Stimulated activated CD4-positive, alpha-beta T cell treated with anti-CD3 and anti-CD28 coated beads, Interleukin-15, amount 100 ng/mL, for 24 hours (primary cell): Measurements from ENCODE around the gene RAP2A.

Experiments
- DNase-seq: peaks from one replicate; pipeline ENCODE4 v3.0.0-alpha.2; 2020

The RAP2A gene

DNA sequence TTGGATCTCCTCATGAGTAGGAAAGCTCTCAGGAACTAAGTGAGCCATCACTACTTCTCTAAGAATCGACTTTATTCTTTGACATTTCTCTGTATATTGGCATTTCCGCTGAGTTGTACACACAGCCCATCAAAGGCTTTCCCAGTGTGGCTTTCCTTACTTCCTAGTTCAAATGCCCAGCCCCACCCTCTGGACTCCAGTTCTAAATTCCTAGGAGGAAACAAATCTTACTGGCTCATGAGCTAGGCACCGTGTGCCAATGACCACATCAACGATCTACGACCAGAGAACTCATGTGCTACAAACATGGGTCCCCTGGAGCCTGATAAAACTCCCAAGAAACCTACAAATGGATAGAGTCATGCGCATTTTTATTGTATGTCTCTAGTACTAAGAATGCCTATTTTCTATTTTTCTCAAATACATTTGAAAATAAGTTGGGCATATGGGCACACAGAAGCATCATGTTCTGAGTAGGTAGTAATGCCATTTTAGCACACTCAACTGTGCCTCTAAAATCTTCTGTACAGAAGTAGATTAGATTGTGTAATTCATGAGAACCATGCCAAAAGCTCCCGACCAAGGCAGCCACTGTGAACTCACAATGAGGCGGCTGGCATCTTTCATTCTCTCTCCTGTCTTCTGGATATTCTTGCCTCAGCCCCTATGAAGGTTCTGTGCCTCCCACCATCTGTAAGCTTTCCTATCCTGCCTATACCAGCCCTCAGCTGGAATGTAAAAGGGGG, 10.5 kb upstream of the RAP2A start:
- no peak for DNase-seq

DNA sequence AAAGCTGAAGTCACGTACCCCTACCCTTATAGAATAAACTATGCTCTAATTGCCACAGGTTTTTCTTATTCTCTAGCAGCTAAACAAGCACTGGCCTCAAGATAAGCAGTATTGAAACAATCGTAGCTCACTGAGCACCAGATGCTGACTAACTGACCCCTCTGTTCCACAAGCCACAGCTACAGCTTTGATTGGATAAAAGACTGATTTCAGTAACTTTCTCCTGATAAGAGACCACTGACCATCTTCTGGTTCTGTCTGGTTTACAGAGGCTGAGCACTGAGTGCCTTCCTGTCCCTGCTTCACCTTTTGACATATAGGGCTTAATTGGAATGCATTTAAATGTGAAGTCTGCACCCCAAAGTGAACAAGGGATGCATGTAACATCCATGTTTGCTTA, 8.4 kb upstream of the RAP2A start:
- no peak for DNase-seq

DNA sequence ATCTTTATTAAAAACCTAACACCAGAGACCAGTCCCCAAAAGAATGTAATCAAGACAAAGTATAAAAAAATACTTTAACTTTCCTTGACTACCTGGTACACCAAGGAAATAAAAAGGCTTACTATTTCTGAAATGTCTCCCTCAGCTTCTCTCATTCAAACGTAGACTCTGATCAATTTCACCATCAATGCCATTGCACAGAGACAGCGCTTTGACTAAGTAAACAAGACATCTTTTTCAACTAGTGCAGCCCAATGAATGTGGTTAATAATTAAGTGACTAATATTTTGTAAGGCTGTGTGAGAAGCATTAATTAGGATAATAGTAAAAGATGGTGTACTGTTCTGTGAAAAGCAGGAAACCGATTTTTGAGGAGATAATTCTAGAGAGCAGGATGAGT, 7.3 kb upstream of the RAP2A start:
- DNase-seq: no peak

DNA sequence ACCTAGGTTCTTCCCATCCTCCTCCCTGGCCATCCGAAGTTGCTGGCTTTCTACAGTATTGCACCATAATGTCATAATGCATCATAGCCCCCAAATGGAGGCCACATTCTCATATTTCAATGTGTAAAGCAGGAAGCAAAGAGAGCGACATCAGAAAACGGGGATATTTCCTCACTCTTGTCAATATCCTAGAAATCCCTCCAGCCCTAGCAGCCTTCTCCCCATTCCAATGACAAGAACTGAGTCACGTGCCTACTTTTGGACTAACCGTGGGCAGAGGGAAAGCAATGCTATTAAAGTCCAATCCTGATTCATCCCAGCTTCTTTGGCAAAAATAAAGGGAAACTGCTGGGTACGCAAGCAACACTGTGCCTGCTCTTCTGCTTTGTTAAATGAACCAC, 4.3 kb upstream of the RAP2A start:
- DNase-seq: no peak

DNA sequence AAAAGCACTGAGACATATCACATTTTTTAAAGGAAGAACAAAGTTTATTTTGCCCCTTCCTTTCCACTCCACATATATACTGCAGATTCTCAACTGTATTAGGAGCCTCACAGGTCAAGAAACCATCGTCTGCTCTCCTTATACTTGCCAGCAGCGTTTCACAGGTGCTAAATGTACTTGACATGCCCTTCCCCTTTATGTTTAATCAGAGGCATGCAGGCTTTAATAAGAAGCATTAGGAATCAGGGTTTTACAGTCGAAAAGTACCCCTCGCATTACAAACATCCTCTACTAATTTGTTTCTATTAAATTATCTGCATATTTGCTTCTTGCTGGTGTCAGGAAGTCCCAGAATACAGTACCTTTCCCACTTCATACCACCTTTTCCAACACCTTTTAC, 3.7 kb upstream of the RAP2A start:
- DNase-seq: no peak

DNA sequence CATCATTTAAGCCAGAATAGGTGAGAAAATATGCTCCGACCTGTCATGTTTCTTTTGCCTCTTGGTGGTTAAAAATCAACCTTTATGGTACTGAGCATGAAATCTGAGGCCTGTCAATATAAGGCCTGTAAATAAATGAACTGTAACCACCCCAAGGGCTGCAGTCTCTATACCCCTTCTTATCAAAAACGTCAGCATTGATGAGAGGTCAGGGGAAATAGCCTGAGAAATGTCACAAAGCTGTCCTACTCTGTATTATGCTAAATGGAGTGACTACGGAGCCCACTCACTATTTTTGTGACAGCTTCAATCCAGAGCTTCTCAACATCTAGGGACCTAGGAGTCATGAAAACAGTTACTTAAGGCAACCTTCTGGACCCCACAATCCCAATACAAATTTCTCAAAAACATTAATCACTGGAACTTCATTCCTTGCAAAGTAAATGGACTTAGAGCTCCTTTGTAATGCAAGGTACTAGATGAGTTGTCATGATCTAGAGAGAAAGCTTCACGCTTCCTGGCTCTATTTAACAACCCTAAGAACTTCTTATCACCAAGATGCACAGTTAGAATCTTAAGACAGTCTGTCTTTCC, 2.7 kb upstream of the RAP2A start:
- DNase-seq: no peak

DNA sequence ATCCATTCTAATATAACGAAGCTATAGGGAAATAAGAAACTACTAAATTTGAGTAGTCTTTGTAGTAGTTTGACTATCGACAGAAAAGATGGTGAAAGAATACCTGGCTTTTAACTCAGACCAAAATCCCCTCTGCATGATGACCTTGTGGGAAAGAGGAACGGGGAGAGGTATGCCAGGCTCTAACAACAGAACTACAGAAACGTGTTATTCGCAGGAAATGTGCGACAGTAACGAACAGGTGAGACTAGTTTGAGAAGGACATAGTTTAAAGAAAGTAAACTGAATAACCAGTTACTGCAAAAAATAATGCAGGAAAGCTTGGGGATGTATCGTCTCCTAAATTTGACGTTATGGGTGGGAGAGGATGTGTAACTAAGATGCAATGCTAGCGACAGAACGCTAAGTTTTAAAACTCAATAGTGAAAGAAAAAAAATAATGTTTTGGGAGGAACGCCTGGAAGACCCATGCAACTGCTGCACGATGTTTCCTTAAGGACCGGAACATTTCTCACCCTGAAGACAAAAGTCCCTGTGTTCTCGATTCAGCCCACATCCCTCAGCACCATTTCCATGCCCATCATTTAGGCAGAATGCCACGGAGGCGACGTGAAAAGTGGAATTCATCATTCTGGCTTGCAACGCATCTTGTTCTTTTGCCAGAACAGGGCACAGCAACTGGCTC, 1.6 kb upstream of the RAP2A start:
- DNase-seq: no peak

DNA sequence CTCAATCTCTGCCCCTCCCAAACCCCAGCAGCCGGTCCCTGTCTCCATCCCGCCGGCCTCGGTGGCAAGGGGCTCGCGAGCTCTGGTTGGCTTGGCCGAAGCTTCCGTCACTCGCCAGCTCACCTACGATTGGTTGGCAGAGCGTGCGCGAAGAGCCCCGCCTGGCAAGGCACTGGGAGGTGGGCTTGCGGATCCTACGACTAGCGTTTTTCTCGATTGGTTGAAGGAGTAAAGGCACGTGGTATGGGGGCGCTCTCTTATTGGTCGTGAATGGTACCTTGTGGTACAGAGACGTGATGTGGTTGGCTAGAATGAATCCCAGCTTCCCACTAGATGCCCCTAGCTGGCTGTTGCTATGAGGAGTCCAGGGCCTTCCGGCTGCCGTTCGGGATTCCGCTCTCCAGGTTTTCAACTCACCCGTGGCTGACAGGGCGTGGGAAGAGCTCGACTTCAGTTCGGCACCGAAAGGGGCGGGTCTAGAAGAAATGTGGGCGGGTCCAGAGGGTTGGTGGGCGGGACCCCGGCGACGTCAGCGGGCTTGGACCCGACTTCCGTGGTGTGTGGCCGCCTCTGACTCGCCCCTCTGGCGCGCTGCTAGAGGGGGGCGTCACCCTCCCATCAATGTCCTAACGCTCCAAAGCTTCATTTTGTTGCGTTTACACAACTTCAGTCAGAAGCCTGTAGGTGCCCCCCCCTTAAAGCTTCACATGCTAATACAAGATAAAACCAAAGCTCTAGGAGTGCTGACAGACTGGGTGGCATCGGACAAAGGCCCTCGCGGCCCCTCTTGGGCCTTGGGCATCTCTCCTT, 847 bp upstream of the RAP2A start:
- peak; percentile 96 for DNase-seq

DNA sequence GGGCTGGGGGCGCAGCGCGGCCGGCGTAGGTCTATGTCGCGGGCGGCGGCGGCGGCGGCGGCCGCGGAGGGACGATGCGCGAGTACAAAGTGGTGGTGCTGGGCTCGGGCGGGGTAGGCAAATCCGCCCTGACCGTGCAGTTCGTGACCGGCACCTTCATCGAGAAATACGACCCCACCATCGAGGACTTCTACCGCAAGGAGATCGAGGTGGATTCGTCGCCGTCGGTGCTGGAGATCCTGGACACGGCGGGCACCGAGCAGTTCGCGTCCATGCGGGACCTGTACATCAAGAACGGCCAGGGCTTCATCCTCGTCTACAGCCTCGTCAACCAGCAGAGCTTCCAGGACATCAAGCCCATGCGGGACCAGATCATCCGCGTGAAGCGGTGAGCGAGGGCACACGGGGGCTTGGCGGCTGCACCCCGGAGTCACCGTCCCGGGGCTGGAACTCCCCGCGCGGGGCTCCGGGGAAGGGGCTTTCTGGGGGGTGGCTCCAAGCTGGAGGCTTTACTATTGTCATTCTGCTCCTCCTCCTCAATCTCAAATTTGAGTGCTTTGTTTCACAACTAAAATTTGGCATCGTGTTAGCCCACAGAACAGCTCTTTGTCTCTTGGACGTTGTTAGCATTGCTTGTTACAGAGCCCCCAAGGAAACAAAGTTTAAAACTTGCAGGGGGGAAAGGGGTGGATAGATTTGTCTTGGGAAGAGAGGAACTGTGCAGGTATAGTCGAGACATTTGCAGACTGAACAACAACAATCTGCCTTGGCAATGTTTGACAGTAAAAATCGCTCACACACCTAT, 630 bp downstream of the RAP2A start:
- peak; percentile 45 for DNase-seq

DNA sequence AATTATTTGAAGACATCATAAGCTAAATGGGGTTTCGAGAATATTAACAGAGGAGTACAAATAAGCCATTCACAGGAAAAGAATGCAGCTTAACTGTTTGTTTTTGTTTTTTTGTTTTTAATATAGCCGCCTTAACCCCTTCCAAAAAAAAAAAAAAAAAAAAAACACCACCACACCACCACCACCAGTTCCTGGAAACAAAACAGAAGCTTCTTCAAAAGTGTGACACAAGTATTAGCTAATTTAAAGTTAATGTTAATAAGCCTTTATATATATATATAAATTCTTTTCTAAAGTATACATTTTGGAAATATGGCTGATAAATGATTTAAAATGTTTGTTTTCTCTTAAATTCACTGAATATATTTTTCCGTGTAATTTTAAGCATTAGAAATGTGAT, 1.4 kb downstream of the RAP2A start:
- no peak for DNase-seq

DNA sequence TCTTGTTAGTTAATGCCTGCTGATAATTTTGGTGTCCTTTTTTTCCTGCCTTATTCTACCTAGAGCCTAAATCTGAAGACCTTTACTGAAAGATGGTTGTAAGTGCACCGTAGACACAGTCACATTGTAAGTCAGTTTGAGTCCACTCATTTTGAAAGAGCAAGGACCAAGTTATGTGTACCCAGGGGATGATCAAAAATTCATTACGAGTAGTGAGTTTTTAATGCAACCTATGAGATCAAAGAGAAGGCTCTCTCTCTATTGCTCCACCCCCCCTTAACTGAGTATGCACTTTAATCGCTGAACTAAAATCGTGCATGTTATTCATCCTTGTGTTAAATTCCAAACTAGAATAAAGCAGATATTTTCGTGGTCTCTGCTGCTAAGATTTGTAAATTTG, 1.8 kb downstream of the RAP2A start:
- DNase-seq: no peak

DNA sequence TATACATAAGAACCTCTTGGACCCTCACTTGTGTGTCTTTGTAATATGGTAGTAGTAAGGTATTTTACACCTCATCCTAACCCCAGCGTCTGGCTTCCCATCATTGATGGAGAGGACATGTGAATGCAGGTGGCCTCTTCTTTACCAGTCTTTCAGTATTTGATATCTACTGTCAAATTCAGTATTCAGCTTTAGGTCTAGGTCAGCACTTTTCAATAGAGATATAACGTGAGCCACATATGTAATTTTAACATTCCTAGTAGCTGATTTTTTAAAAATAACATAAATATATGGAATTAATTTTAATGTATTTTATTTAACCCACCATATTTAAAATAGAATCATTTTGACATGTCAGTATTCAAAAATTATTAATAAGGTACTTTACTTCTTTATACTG, 2.9 kb downstream of the RAP2A start:
- no peak for DNase-seq

DNA sequence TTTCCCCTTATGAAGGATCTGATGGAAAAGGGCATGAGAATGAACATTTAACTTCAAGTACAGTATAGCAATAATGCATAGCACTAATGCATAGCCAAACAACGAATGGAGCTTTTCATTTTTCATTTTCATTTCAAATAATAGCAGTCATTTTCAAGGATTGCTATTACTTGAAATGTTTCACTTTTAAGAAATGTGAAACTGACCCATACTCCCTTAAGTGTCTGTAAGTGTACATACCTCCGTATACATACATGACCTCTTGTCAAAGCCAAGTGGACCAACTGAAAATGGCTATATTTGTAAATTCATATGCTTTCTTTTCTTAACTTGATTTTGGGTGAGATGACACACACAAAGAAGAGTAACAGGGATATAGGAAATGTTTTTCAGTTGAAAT, 3.8 kb downstream of the RAP2A start:
- DNase-seq: no peak

DNA sequence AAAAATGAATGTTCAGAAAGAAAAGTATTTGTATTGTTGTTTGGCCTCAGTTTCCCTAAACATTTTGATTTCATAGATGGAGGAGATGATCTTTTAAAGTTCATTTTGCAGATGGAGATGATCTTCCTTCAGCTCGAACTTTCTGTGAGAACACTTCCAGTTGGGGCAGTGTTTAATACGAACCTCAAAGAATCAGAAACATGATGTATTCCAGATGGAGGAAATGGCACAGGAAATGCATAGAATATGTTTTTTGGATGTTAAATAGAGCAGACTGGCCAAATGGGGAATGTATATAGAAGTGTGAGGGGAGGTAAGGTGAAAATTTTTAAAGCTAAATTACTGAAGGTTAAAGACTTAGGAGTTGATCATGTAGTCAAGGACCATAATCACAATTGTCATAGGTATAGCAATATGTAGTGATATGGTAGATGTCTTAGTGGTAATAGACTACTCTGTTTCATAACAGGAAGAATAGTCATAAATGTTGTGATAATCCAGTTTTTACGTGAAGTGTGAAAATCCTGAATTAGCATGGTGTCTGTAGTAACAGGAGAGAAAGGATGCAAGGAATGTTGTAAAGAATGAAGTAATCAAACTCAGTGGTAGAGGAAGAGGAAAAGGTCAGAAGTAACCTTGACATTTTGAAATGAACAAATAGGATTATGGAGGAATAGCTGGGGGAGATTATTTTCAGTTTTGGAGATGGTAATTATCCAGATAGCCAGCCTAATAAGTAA, 5.1 kb downstream of the RAP2A start:
- DNase-seq: no peak

DNA sequence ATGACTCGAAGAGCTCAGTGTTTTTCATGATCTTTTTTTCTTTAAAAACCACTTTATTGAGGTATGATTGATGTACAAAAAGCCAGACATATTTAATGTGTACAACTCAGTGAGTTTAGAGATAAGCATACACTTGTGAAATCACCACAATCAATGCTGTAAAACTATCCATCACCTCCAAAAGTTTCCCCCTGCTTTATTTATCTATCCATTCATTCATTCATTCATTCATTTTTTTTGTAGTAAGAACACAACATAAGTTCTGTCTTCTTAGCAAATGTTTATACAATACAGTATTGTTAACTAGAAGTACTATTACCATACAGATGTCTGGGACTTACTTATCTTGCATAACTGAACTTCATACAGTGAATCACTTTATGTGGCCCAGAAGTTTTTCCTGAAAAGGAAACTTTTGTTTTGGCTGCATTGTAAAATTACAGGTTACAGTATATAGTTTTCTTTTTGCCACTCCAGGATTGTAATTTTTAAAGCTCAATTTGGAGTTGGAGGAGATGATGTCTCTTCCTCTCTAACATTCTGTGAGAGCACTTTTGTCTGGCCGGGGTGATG, 6.7 kb downstream of the RAP2A start:
- no peak for DNase-seq

DNA sequence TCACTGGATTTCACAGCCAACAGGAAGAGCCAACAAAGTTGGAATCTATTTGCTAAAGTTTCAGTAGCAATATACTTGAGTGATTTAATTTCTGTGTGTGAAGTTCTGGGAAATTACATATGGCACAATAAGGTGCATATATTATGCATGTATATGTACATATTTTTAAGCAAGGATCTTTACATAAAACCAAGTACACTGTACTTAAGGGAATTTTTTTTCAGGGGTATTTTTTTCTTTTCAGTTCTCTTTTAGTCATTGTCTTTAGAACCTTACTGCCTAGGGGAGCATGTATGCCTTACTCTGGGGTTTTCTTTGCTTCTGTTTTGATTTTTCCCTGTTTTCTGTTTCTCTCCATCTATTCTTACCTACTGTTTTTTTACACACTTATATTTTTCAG, 7.4 kb downstream of the RAP2A start:
- no peak for DNase-seq

DNA sequence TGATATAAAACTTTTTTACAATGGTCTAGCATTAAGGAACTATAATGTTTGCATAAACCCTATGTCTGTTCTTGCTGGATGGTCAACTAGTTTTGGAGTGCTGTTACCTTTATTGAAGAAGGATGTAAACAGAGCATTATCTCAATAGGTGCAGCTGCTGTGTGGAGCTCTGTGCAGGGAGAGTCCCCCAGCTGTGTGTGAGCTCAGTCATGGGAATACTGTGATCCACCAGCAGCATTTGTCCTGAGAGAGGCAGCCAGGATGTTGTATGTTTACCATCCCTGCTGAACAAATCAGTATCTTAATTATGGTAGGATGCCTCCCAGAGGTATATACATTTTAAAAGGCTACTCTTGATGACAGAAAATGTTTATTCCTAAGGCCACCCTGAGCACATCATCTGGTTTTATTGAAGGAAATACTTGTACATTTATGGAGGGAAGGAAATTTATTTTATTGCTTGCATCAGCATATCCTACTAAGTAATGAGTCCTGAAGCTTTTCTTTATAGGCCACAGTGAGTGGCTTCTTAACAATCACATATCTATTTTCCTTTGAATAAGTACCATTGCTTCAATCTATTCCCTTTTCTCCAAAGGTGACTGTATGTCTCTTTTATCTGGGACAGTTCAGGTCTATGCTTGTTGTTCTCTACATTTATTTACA, 11.7 kb downstream of the RAP2A start:
- no peak for DNase-seq

DNA sequence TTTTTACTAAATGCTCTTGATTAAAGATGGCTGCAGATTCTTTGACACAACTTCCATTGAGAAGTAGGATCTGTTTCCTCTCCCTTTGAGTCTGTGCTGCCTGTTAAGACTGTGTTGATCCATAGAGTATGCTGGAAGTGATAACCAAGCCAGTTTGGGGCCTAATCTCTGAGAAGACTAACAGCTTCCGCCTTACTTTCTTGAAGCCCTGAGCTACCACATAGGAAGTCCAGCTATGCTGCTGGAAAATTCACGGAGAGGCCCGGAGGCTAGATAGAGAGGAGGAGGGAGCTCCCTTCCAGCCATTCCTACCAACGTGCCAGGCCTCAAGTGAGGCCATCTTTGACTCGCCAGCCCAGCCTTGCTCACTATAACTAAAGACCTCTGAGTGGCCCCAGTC, 12.5 kb downstream of the RAP2A start:
- DNase-seq: no peak

DNA sequence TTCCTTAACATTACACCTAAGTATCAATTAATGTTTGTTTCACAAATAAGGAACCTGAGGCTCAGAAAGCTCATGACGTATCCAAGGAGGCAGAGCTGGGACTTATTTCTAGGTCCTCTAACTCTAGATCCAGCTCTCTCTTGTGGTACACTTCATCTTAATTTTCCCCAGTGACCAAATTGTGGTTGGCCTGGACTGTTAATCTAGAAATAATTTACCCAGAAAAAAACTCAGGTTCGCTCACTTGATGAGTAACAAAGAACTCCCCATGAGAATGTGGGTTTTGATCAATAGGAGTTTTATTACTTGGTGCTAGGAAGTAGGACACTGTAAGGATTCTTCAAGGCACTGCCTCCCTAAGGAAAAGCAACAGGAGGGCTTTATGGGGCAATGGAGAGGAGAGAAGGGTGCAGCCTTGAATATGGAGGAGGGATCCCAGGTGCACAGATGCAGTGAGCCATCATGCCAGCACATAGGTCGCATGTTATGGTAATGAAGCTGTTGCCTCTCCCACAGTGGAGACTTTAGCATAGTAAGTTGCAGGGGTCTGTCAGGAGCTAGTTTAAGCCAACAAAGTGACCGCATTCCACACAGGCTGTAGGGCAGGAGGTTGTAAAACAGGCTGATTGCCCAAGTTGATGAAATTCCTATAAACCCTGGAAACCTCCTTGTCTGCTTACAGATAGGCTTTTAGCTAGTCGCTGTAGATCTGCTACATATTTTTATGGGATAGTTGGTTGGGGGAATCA, 14.7 kb downstream of the RAP2A start:
- DNase-seq: no peak

DNA sequence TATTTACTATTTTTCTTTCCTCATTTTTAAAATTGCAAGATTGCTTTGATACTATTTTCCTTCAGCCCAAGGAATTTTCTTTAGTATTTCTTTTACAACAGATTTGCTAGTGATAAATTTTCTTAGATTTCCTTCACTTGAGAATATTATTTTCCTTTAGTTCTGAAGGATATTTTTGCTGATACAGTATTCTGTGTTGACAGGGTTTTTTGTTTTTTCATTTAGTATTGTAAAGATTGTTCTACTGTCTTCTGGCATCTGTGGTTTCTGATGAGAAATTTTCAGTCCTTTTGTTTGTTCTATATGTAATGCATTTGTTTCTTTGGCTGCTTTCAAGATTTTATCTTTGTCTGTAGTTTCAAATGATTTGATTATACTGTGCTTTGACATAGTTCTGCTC, 20.7 kb downstream of the RAP2A start:
- DNase-seq: no peak
